ENCODE measurements around the gene AAMDC.

The AAMDC gene

DNA sequence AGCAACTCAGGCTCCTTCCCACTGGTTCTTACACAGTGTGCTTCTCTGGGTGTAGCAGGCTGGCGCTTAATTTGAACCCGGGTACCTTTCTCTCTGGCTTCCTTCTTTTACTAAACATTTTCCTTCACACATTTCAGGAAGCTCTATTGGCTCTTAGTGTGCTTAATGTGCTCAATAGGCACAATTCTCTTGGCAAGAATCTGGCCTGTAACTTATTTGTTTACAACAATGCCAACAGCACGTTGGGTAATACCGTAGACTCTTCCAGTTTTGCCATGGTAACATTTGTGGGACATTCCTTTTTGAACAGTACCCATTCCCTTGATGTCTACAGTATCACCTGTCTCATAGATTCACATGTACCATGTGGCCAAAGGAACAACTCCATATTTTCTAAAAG is 47.8 kb downstream of the AAMDC start:
- no peaks in the 10 kb centered on the region for H3K4me1 ChIP-seq (ENCODE audit: control insufficient read depth, insufficient read depth, low read length)
- TF ChIP-seq SCRT1 (tag by site-specific recombination; IDR thresholded peaks at IDR 0.05; ENCODE audit: borderline replicate concordance) (no peak), ZNF473 (tag by site-specific recombination; IDR thresholded peaks at IDR 0.05) (no peak), GLIS2 (tag by site-specific recombination; IDR thresholded peaks at IDR 0.05) (no peak)
- H3K36me3 ChIP-seq (ENCODE audit: control insufficient read depth in 2 of 2, insufficient read depth in 1 of 2, low read length in 2 of 2), result peaks cover 0 to 32% of the 10 kb centered on the region in 2 experiments; a peak in 1 of 3 replicates
- H3K4me3 ChIP-seq (ENCODE audit: low read depth, low read length), result no peak overlapping the region
- no peak overlapping the region for H3K27ac ChIP-seq (ENCODE audit: extremely low read depth, low read depth, low read length)
- CTCF ChIA-PET, result no interaction called here
- no peaks in the 10 kb centered on the region for H3K9me3 ChIP-seq (ENCODE audit: control insufficient read depth, insufficient read depth, low read depth, low read length)
- POLR2A ChIA-PET, result no interaction called here

DNA sequence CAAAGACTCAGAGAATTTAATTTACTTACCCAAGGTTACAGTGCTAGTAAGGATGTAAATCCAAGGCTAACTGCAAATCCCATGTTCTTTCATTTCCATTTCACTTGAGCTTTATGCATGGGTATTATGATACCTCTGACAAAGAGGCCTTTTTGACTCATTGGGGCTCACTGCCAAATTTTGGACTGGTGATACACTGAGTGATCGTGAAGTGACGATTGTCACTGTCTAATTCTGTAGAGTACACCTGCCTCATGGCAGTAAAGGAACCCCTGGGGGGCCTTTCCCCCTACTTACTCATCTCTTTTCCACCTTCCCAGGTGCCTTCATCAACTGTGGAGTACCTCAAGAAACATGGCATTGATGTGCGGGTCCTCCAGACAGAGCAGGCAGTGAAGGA is 50.9 kb downstream of the AAMDC start:
- no peaks in the 10 kb centered on the region for H3K9me3 ChIP-seq (ENCODE audit: control insufficient read depth, insufficient read depth, low read depth, low read length)
- peaks cover 0 to 56% of the 10 kb centered on the region in 2 experiments; a peak in 1 of 3 replicates for H3K36me3 ChIP-seq (ENCODE audit: control insufficient read depth in 2 of 2, insufficient read depth in 1 of 2, low read length in 2 of 2)
- ChIA-PET CTCF (no interaction called here), POLR2A (no interaction called here)
- H3K4me3 ChIP-seq (ENCODE audit: low read depth, low read length), result no peak overlapping the region
- TF ChIP-seq ZNF600 (tag by site-specific recombination; IDR thresholded peaks at IDR 0.05), result no peak
- TF ChIP-seq ZSCAN30 (tag by site-specific recombination; IDR thresholded peaks at IDR 0.05), result no peak
- TF ChIP-seq, protein P1, sequence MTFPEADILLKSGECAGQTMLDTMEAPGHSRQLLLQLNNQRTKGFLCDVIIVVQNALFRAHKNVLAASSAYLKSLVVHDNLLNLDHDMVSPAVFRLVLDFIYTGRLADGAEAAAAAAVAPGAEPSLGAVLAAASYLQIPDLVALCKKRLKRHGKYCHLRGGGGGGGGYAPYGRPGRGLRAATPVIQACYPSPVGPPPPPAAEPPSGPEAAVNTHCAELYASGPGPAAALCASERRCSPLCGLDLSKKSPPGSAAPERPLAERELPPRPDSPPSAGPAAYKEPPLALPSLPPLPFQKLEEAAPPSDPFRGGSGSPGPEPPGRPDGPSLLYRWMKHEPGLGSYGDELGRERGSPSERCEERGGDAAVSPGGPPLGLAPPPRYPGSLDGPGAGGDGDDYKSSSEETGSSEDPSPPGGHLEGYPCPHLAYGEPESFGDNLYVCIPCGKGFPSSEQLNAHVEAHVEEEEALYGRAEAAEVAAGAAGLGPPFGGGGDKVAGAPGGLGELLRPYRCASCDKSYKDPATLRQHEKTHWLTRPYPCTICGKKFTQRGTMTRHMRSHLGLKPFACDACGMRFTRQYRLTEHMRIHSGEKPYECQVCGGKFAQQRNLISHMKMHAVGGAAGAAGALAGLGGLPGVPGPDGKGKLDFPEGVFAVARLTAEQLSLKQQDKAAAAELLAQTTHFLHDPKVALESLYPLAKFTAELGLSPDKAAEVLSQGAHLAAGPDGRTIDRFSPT (tag by site-specific recombination; IDR thresholded peaks at IDR 0.05), result no peak
- TF ChIP-seq, protein P2, sequence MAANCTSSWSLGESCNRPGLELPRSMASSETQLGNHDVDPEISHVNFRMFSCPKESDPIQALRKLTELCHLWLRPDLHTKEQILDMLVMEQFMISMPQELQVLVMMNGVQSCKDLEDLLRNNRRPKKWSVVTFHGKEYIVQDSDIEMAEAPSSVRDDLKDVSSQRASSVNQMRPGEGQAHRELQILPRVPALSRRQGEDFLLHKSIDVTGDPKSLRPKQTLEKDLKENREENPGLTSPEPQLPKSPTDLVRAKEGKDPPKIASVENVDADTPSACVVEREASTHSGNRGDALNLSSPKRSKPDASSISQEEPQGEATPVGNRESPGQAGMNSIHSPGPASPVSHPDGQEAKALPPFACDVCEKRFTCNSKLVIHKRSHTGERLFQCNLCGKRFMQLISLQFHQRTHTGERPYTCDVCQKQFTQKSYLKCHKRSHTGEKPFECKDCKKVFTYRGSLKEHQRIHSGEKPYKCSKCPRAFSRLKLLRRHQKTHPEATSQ (tag by site-specific recombination; IDR thresholded peaks at IDR 0.05), result no peak
- TF ChIP-seq ZNF571 (tag by site-specific recombination; IDR thresholded peaks at IDR 0.05), result no peak
- no peak for TF ChIP-seq IKZF3 (tag by site-specific recombination; IDR thresholded peaks at IDR 0.05)
- no peak for TF ChIP-seq ZNF157 (tag by site-specific recombination; IDR thresholded peaks at IDR 0.05)
- TF ChIP-seq, protein P3, sequence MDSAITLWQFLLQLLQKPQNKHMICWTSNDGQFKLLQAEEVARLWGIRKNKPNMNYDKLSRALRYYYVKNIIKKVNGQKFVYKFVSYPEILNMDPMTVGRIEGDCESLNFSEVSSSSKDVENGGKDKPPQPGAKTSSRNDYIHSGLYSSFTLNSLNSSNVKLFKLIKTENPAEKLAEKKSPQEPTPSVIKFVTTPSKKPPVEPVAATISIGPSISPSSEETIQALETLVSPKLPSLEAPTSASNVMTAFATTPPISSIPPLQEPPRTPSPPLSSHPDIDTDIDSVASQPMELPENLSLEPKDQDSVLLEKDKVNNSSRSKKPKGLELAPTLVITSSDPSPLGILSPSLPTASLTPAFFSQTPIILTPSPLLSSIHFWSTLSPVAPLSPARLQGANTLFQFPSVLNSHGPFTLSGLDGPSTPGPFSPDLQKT (IDR thresholded peaks at IDR 0.05; ENCODE audit: borderline replicate concordance, low read depth, low read length), result no peak
- TF ChIP-seq ZNF350 (tag by site-specific recombination; IDR thresholded peaks at IDR 0.05), result no peak
- TF ChIP-seq, protein P4, sequence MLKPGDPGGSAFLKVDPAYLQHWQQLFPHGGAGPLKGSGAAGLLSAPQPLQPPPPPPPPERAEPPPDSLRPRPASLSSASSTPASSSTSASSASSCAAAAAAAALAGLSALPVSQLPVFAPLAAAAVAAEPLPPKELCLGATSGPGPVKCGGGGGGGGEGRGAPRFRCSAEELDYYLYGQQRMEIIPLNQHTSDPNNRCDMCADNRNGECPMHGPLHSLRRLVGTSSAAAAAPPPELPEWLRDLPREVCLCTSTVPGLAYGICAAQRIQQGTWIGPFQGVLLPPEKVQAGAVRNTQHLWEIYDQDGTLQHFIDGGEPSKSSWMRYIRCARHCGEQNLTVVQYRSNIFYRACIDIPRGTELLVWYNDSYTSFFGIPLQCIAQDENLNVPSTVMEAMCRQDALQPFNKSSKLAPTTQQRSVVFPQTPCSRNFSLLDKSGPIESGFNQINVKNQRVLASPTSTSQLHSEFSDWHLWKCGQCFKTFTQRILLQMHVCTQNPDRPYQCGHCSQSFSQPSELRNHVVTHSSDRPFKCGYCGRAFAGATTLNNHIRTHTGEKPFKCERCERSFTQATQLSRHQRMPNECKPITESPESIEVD (tag by site-specific recombination; IDR thresholded peaks at IDR 0.05), result no peak
- no peak for TF ChIP-seq ZNF626 (tag by site-specific recombination; IDR thresholded peaks at IDR 0.05)
- TF ChIP-seq ZNF341 (tag by site-specific recombination; IDR thresholded peaks at IDR 0.05; ENCODE audit: low read depth), result no peak
- no peak for TF ChIP-seq KLF8 (tag by site-specific recombination; IDR thresholded peaks at IDR 0.05)
- TF ChIP-seq, protein P5, sequence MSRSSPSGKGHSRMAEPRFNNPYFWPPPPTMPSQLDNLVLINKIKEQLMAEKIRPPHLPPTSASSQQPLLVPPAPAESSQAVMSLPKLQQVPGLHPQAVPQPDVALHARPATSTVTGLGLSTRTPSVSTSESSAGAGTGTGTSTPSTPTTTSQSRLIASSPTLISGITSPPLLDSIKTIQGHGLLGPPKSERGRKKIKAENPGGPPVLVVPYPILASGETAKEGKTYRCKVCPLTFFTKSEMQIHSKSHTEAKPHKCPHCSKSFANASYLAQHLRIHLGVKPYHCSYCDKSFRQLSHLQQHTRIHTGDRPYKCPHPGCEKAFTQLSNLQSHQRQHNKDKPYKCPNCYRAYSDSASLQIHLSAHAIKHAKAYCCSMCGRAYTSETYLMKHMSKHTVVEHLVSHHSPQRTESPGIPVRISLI (tag by site-specific recombination; IDR thresholded peaks at IDR 0.05), result no peak
- no peak for TF ChIP-seq ZNF274 (IDR thresholded peaks at IDR 0.05; ENCODE audit: low read length)
- no peak for TF ChIP-seq ZNF274 (tag by site-specific recombination; IDR thresholded peaks at IDR 0.05; ENCODE audit: borderline replicate concordance)
- no peak overlapping the region for H3K27ac ChIP-seq (ENCODE audit: extremely low read depth, low read depth, low read length)
- no peaks in the 10 kb centered on the region for H3K4me1 ChIP-seq (ENCODE audit: control insufficient read depth, insufficient read depth, low read length)
